ENCODE measurements around the gene GOLGA8T.
"Not testable (repeated sequence)": the region's sequence is repeated elsewhere in the genome, so short reads cannot be mapped to it uniquely, and the experiment has no call there.

Gene GOLGA8T

GRCh38 chr15:30134751-30135150, at the start of gene GOLGA8T:
TSS of gene GOLGA8T (plus strand) at chr15:30135051. CDS start at chr15:30135149, 98 bp downstream.
- in situ Hi-C loops (cut with HindIII; ENCODE audit: low sequenced_read_pairs): not testable (repeated sequence)

GRCh38 chr15:30097827-30098226, 37.0 kb upstream of the GOLGA8T start:
- in situ Hi-C loops (cut with HindIII; ENCODE audit: low sequenced_read_pairs): not testable (repeated sequence)

GRCh38 chr15:30102890-30103289, 32.0 kb upstream of the GOLGA8T start:
- in situ Hi-C loops (cut with HindIII; ENCODE audit: low sequenced_read_pairs): not testable (repeated sequence)

- in situ Hi-C loops (cut with HindIII; ENCODE audit: low sequenced_read_pairs): not testable (repeated sequence)
Observed at GRCh38 chr15:30103941-30104507, 30.8 kb upstream of the GOLGA8T start.

- in situ Hi-C loops (cut with HindIII; ENCODE audit: low sequenced_read_pairs): not testable (repeated sequence)
Observed at GRCh38 chr15:30110591-30110990, 24.3 kb upstream of the GOLGA8T start.

GRCh38 chr15:30130066-30130465, 4.8 kb upstream of the GOLGA8T start:
- in situ Hi-C loops (cut with HindIII; ENCODE audit: low sequenced_read_pairs): not testable (repeated sequence)

GRCh38 chr15:30143246-30143645, 8.4 kb downstream of the GOLGA8T start:
- in situ Hi-C loops (cut with HindIII; ENCODE audit: low sequenced_read_pairs): not testable (repeated sequence)

- in situ Hi-C loops (cut with HindIII; ENCODE audit: low sequenced_read_pairs): not testable (repeated sequence)
Observed at GRCh38 chr15:30149891-30150290, 15.0 kb downstream of the GOLGA8T start.

- in situ Hi-C loops (cut with HindIII; ENCODE audit: low sequenced_read_pairs): not testable (repeated sequence)
Observed at GRCh38 chr15:30162479-30163357, 27.9 kb downstream of the GOLGA8T start.

GRCh38 chr15:30163759-30164158, 28.9 kb downstream of the GOLGA8T start:
- in situ Hi-C loops (cut with HindIII; ENCODE audit: low sequenced_read_pairs): not testable (repeated sequence)

GRCh38 chr15:30164257-30164656, 29.4 kb downstream of the GOLGA8T start:
- in situ Hi-C loops (cut with HindIII; ENCODE audit: low sequenced_read_pairs): not testable (repeated sequence)

- in situ Hi-C loops (cut with HindIII; ENCODE audit: low sequenced_read_pairs): not testable (repeated sequence)
Observed at GRCh38 chr15:30167403-30167802, 32.6 kb downstream of the GOLGA8T start.

- in situ Hi-C loops (cut with HindIII; ENCODE audit: low sequenced_read_pairs): not testable (repeated sequence)
Observed at GRCh38 chr15:30167886-30168285, 33.0 kb downstream of the GOLGA8T start.

GRCh38 chr15:30171452-30171851, 36.6 kb downstream of the GOLGA8T start:
- in situ Hi-C loops (cut with HindIII; ENCODE audit: low sequenced_read_pairs): not testable (repeated sequence)

- in situ Hi-C loops (cut with HindIII; ENCODE audit: low sequenced_read_pairs): not testable (repeated sequence)
Observed at GRCh38 chr15:30173041-30173608, 38.3 kb downstream of the GOLGA8T start.

- in situ Hi-C loops (cut with HindIII; ENCODE audit: low sequenced_read_pairs): not testable (repeated sequence)
Observed at GRCh38 chr15:30175291-30175690, 40.4 kb downstream of the GOLGA8T start.

GRCh38 chr15:30176613-30177012, 41.8 kb downstream of the GOLGA8T start:
- in situ Hi-C loops (cut with HindIII; ENCODE audit: low sequenced_read_pairs): not testable (repeated sequence)

- in situ Hi-C loops (cut with HindIII; ENCODE audit: low sequenced_read_pairs): not testable (repeated sequence)
Observed at GRCh38 chr15:30179814-30180213, 45.0 kb downstream of the GOLGA8T start.

- in situ Hi-C loops (cut with HindIII; ENCODE audit: low sequenced_read_pairs): not testable (repeated sequence)
Observed at GRCh38 chr15:30185495-30185894, 50.6 kb downstream of the GOLGA8T start.

- in situ Hi-C loops (cut with HindIII; ENCODE audit: low sequenced_read_pairs): not testable (repeated sequence)
Observed at GRCh38 chr15:30187429-30187828, 52.6 kb downstream of the GOLGA8T start.

GRCh38 chr15:30189754-30190153, 54.9 kb downstream of the GOLGA8T start:
- in situ Hi-C loops (cut with HindIII; ENCODE audit: low sequenced_read_pairs): not testable (repeated sequence)

GRCh38 chr15:30191143-30191542, 56.3 kb downstream of the GOLGA8T start:
- in situ Hi-C loops (cut with HindIII; ENCODE audit: low sequenced_read_pairs): not testable (repeated sequence)
